GM13977 (cell line): ENCODE measurements around the gene SLC4A3.

Experiments used
- DNase-seq: peaks from one replicate; pipeline ENCODE4 v3.0.0; 2012; ENCODE audit warnings: low spot score
- in situ Hi-C: fragments of 300-500 bp; cut with MboI; formaldehyde crosslinking; loops from one replicate; pipeline ENCODE4 v1.12.0; 2022; ENCODE audit warnings: low sequenced_read_pairs, low pct_unique_long_range_greater_than_20kb, mixed read lengths, inconsistent platforms; ENCODE audit not compliant: unreplicated experiment
- TF ChIP-seq, protein P1 (sequence below): IDR thresholded peaks from 2 replicates; pipeline ENCODE4 v1.5.1; 2012; ENCODE audit warnings: mild to moderate bottlenecking, control low read depth; ENCODE audit not compliant: insufficient read depth; ENCODE audit errors: extremely low read depth, missing control alignments

SLC4A3 gene

DNA sequence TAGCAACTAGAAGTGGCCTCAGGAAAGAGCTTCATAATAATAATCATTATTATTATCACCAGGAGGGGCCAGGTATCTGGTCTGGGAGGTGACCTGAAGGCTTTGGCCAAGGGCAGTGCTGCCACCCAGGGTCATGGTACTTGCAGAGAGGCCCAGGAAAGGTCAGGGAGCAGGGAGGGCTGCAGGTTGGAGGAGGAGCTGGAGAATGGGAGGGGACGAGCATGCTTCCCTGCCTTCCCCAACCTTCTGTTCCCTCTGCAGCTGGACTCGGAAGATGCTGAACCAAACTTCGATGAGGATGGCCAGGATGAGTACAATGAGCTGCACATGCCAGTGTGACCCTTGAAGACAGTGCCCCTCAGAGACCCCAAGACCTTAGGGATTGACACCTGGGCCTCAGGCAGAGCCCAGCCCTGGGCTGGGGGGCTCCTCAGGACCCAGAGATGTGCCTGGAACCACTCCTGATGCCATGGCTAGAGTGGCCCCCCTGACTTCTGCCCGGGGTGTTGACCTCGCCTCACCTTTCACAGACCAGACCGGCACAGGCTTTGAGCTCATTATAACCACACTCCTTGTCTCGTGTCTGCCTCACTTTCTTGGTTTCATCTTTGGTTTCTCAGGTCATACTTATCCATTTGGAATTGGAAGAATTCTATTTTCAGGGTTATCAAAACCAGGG is 14.1 kb downstream of the SLC4A3 start:
- no peak for DNase-seq
- in situ Hi-C loops = no loop called here
- TF ChIP-seq, protein P1, sequence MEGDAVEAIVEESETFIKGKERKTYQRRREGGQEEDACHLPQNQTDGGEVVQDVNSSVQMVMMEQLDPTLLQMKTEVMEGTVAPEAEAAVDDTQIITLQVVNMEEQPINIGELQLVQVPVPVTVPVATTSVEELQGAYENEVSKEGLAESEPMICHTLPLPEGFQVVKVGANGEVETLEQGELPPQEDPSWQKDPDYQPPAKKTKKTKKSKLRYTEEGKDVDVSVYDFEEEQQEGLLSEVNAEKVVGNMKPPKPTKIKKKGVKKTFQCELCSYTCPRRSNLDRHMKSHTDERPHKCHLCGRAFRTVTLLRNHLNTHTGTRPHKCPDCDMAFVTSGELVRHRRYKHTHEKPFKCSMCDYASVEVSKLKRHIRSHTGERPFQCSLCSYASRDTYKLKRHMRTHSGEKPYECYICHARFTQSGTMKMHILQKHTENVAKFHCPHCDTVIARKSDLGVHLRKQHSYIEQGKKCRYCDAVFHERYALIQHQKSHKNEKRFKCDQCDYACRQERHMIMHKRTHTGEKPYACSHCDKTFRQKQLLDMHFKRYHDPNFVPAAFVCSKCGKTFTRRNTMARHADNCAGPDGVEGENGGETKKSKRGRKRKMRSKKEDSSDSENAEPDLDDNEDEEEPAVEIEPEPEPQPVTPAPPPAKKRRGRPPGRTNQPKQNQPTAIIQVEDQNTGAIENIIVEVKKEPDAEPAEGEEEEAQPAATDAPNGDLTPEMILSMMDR = no peak

DNA sequence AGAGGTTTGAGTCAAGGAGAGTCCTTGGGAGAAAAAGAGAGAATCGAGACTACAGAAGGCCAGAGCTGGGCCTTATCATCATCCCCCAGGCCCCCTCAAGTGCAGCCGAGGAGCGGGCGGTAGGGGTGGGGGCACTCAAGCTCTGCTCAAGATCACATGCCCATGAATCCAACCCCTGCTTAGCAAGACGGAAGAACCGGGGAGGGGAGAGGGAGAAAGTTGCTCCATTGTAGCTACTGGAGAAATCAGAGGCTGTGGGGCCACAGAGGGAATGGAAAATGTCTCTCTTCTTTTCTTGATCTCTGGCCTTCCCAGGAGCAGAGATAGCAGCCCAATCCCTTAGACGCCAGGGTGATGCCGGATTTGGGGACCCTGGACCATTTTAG is 14.6 kb downstream of the SLC4A3 start:
- TF ChIP-seq, protein P1 = no peak
- in situ Hi-C loops = no loop called here
- DNase-seq = no peak

DNA sequence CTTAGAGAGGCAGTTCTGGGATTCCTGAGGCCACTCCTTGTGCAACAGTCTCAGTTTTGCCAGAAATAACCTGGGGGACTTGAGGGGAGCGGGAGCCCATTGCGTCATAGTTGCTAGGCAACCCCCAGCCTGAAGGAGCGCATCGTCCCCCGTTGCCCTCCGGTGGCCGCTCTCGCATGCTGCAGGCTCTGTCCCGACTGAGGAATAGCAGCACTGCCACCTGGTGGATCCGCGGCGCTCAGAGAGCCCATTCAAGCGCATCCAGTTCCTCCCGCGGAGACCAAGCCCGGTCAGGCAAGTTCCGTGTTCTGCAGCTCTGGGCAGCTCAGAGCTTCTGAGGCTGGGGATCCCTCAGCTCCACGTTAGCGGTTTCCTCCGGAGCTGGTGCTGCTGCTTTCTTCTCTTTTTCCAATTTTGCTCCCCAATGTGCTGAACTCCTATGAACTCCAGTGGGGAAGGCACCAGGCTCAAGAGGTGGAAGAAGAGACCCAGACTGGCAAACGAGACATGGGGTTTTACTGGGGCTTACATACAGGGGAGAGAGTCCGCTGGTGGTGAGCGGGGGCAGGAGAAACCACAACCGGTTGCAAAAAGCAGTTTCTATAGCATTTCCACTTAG is 15.1 kb downstream of the SLC4A3 start:
- DNase-seq = peak; percentile 94
- in situ Hi-C loops = no loop called here
- TF ChIP-seq, protein P1 = peak; percentile 99

DNA sequence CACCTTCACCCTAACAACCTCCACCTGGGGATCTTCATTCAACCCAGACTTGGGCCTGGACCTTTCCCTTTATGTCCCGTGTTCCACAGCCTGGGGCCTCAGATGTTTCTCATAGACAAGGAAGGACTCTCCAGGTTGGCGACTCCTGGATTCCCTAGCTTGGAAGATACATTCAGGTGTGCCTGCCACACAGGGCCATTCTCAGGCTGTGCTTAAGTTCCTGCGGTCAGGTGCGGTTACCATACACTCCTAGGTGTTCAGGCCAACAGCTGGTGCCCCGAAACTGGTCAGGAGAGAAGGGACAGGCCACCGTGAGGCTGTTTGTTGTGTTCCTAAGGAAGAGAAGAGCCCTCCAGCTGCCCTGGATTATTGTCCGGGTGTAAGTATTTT is 15.6 kb downstream of the SLC4A3 start:
- TF ChIP-seq, protein P1 = no peak
- in situ Hi-C loops = no loop called here
- no peak for DNase-seq

DNA sequence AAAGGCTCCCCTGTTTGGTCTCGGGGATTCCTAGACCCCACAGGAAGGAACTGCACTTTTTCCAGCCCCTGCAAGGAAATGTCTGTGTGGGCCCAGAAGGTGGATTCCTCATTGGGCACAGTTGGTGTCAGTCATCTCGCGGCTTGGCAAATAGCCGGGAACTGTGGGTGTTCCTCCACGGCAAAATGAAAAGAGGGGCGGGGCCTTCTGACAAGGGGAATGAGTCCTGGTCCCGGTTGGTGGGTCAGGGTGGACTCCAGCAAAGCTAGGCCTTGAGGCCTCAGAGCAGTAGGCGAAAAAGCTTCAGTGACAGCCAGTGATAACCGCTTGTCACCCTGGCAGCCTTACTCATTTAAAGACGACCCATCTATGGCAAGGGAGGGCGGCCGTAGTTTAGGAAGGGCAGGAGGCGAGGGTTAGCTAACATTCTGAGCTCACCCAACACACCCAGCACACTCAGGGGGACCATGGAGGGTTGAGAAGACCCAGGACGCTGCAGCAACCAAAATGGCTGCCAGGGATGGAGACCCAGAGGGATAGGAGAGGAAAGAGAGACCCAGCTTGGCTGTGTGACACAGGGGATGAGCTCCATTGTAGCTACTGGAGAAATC is 16.5 kb downstream of the SLC4A3 start:
- TF ChIP-seq, protein P1 = no peak
- in situ Hi-C loops = no loop called here
- no peak for DNase-seq

DNA sequence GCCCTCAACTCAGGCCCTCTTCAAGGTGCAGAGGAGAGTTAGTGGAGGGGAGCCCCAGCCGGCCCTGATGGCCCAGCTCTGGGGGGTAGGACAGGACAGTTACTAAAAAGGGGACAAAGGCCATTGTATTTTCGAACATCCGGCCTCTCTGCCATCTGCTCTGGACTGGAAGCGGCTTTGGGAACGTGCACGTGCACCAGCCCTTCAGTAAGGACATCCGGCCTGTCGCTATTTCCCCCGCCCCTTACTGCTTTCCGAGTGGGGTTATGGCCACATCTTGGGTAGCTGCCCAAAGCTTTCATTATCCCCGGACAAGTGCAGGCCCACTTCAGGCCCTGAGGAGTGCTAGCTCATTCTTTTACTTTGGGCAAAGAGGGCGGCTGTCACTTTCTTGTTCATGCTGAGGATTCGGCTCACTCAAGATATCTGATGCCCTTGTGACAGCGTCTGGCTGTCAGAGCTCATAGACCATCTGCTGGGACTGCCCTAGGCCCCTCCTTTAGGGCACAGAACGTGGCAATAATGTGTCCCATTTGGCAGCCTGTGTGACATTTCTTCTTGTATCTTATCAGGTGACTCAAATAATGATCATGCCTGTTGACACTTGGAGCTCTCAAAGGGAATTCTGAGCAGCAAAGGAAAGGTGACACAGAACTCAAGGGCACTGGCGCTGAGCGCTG is 17.5 kb downstream of the SLC4A3 start:
- no peak for DNase-seq
- in situ Hi-C loops = no loop called here
- TF ChIP-seq, protein P1 = no peak
